Panc1 (cell line): ENCODE measurements around the gene RNF227.

Source experiments
- CTCF ChIP-seq: fragments of 450-650 bp; IDR thresholded peaks from 2 replicates; pipeline ENCODE4 v1.5.1; 2017; ENCODE audit warnings: mild to moderate bottlenecking
- POLR2AphosphoS5 ChIP-seq: IDR thresholded peaks from 2 replicates; pipeline ENCODE4 v1.6.1; 2012; ENCODE audit warnings: mild to moderate bottlenecking, low read depth, low read length, moderate library complexity
- TCF7L2 ChIP-seq: IDR thresholded peaks from 2 replicates; pipeline ENCODE4 v1.6.1; 2011; ENCODE audit warnings: mild to moderate bottlenecking, low read depth, low read length, inconsistent platforms

GRCh38 chr17:7903154-7904103 lies 12.7 kb downstream of the RNF227 start:
- TF ChIP-seq CTCF, result no peak
- TF ChIP-seq POLR2AphosphoS5, result no peak
- TF ChIP-seq TCF7L2, result no peak
